Measurements from ENCODE around the gene ITPR3. TPM values are rescaled to one million over a fixed set of nuclear protein-coding genes. Genes with fewer than 3 reads are reported as not detected.
A peak's percentile ranks its signal among the peaks of the same experiment; 100 is the strongest.

The ITPR3 gene
- total RNA-seq, 2 donors from 2014 or later, result 15.6 to 17.1 TPM

GRCh38 chr6:33717934-33718455 lies 96.9 kb downstream of the ITPR3 start:
- intact Hi-C loops (cut with DNase I), result no loop called here
- peak; percentile 37 for DNase-seq (ENCODE audit: low spot score)

GRCh38 chr6:33718713-33719112 lies 97.6 kb downstream of the ITPR3 start:
- intact Hi-C loops (cut with DNase I), result no loop called here
- no peak for DNase-seq (ENCODE audit: low spot score)

GRCh38 chr6:33719326-33719987 lies 98.3 kb downstream of the ITPR3 start:
- no peak for DNase-seq (ENCODE audit: low spot score)
- intact Hi-C loops (cut with DNase I), result no loop called here

- no peak for DNase-seq (ENCODE audit: low spot score)
- intact Hi-C loops (cut with DNase I), result no loop called here
Measured at GRCh38 chr6:33720998-33721397, 99.9 kb downstream of the ITPR3 start.

DNA sequence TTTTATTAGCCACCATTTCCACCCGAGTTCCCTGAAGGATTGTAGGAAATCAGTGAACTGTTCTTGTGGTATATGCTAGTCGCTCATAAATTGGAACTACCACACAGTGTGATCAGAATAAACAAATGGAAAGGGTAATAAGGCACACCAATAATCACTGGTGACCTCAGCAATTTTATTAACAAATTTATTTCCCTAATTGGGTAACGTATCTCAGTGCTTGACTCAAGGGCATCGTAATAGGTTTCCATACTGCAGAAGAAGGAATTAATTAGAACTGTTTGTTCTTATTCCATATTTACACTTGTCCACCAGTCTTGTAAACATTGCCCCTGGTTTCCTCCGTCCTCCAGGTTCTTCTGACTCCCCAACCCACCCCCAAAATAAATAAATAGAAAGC lies 100.4 kb downstream of the ITPR3 start:
- intact Hi-C loops (cut with DNase I), result no loop called here
- DNase-seq (ENCODE audit: low spot score), result no peak

DNA sequence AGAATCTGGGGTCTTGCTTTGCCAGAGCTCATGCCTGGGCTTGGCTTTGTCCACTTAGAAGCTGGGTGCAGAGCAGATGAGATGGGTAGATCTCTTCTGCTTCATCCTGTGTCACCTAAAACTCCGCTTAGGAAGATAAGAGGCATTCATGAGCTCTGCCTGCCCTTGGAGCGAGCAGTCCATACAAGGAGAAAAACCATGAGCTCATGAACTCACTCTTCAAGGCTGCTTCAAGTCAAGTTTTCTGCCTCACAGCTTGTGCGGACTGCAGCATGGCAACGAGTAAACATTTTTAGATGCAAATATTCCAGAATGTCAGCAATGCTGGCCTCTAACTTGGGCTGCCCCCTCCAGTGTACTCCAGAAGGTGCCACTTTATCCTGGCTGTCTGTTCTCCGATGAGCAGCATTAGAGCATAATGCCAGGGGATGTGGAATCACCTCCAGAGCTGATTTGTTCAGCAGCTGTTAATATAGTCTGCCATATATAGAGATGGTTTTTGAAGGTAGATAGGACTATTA lies 101.0 kb downstream of the ITPR3 start:
- intact Hi-C loops (cut with DNase I), result no loop called here

DNA sequence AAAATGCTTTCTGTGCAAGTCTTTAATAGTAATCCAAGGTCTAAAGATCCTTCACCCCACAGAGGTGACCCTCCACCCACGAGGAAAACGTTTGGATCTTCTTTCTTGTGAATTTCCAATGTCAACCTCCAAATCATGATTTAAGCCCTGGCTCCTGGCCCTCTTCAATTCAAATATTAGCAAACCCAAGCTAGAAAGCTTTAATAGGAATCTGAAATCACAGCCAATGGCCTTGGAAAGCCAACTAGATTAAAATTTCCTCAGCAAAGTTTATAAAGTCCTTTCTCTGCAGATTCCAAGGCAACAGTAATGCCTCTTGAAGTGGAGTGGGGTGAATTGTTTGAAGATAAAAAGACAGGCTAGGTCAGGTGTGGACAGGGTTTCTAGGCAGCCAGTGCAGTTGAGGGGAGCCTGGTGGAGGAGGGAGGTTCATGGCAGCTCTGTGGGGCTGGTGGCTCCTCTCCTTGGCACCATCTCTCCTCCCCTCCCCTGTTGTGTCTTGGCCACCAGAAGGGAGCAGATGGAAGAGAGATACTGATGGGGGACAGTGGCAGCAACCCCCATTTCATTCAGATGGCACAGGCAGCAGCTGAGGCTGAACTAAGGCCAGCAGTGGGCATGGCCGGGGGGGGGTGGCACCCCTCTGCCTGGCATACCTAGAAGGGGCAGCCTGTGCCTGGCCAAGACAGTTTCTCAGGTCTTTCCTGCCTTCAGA lies 102.4 kb downstream of the ITPR3 start:
- intact Hi-C loops (cut with DNase I), result no loop called here
- no peak for DNase-seq (ENCODE audit: low spot score)

More for the DNA sequence above, 101.0 kb downstream of the ITPR3 start:
- no peak for DNase-seq (ENCODE audit: low spot score)

GRCh38 chr6:33724102-33725023 lies 103.2 kb downstream of the ITPR3 start:
- no peak for DNase-seq (ENCODE audit: low spot score)
- intact Hi-C loops (cut with DNase I), result no loop called here

- intact Hi-C loops (cut with DNase I), result no loop called here
- no peak for DNase-seq (ENCODE audit: low spot score)
Measured at GRCh38 chr6:33725222-33725621, 104.1 kb downstream of the ITPR3 start.

- no peak for DNase-seq (ENCODE audit: low spot score)
- intact Hi-C loops (cut with DNase I), result no loop called here
Measured at GRCh38 chr6:33725891-33726673, 105.0 kb downstream of the ITPR3 start.

DNA sequence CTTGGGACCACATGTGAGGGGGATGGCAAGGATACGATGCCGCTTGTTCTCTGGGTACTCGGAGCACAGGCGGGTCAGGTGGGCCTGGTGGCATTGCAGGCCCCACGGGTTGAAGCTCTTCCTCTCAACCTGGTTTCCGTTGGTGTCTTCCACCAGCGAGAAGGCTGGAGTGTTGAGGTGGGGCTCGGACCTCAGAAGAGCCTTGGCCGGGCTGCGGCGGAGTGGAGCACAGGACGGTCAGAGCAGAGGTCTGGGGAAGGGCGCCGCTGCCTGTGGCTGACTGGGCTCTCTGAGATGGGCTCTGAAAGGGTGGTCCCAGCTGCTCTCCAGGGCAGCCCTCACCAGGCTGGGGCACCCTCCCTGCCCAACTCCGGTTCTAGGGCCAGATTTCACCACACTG lies 105.6 kb downstream of the ITPR3 start:
- intact Hi-C loops (cut with DNase I), result no loop called here

DNA sequence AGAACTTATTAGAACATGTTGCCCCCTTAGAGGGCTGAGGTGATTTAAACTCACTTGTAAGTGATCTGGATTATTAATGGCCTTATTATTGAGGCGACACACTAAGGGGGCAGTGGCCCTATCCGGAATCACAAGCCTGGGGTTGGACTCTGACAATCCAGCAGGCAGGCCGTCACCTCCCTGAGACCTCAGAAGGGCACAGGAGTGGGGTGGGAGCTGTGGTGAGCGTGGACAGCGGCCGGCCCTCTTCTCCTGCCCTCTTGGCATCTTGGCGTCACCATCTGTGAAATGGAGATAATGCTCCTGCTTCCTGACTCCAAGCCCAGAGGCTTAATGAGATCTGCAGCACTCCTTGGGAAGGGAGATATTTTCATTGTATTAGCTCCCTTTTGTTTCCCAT lies 106.0 kb downstream of the ITPR3 start:
- intact Hi-C loops (cut with DNase I), result no loop called here
- DNase-seq (ENCODE audit: low spot score), result no peak

More for the DNA sequence above, 105.6 kb downstream of the ITPR3 start:
- no peak for DNase-seq (ENCODE audit: low spot score)

DNA sequence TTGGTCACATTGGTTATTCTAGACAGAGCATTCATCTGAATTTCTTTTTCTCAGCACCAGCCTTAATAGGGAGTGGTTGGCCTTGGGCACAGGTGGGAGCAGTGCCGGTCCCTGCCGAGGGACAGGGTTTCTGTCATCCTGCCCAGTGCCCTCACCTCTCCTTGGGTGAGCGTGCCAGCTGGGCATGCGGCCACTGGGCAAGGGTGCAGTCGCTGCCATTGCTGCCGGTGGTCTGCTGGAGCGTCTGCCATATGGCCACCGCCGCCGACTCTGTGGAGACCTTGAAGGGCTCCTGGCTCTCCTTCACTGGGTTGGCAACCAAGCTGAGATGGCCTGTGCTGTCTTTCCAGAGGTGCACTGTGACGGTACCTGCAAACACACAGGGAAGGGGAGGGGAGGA lies 106.8 kb downstream of the ITPR3 start:
- intact Hi-C loops (cut with DNase I), result no loop called here
- DNase-seq (ENCODE audit: low spot score), result no peak

GRCh38 chr6:33728438-33728837 lies 107.3 kb downstream of the ITPR3 start:
- no peak for DNase-seq (ENCODE audit: low spot score)
- intact Hi-C loops (cut with DNase I), result no loop called here

DNA sequence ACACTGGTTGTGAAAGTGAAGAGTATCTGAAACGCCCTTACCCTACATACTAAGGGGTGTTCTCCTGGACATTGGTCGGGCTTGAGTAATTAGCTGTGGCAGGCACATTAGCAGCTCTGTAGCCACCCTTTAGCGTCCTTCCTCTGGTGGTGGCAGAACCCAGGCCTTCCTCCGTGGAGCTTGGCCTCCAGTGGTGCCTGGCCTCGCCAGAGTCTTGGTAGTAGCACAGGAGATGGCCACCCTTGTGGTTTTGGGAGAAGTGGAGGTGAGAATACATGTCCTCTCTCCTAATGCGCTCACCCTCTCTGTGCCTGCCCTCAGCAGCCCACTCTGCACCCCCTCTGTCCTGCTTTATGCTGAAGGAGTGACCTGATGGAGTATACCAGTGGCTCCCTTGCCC lies 107.9 kb downstream of the ITPR3 start:
- intact Hi-C loops (cut with DNase I), result no loop called here
- no peak for DNase-seq (ENCODE audit: low spot score)

GRCh38 chr6:33730611-33731010 lies 109.5 kb downstream of the ITPR3 start:
- intact Hi-C loops (cut with DNase I), result no loop called here
- DNase-seq (ENCODE audit: low spot score), result no peak

DNA sequence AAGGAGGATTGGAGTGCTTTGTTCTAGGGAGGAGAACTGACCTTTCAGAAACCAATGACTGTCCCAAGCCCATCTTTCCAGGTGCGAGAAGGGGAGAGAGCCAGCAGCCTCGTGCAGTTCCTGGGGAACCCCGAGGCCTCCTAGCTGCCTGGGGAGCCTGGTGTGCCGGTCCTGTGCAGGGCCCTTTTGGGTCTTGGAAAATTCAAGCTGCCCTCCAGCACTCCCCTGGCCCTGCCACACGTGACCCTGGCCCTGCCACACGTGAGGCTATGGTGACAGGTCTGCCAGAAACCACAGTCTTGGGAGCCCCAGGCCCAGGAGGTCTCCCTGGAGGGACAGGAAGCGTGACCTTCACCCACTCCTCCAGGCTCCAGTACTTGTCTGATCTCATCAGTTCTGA lies 109.9 kb downstream of the ITPR3 start:
- DNase-seq (ENCODE audit: low spot score), result no peak
- intact Hi-C loops (cut with DNase I), result no loop called here

- intact Hi-C loops (cut with DNase I), result no loop called here
- DNase-seq (ENCODE audit: low spot score), result no peak
Measured at GRCh38 chr6:33731751-33732282, 110.7 kb downstream of the ITPR3 start.

- intact Hi-C loops (cut with DNase I), result no loop called here
- DNase-seq (ENCODE audit: low spot score), result no peak
Measured at GRCh38 chr6:33732385-33732784, 111.3 kb downstream of the ITPR3 start.

All from posterior vena cava (tissue), 2 donors.